GM18505 (cell line): ENCODE measurements around the gene TCAF1.
"Not testable (repeated sequence)": the region's sequence is repeated elsewhere in the genome, so short reads cannot be mapped to it uniquely, and the experiment has no call there.

Experiments used
- ATAC-seq: cut with Tn5 transposase; IDR thresholded peaks from one replicate; pipeline ENCODE4 v1.9.1; 2021; ENCODE audit not compliant: unreplicated experiment
- POLR2A ChIP-seq: IDR thresholded peaks from 4 replicates; pipeline ENCODE4 v1.6.1; 2011; ENCODE audit warnings: borderline replicate concordance; ENCODE audit not compliant: insufficient read depth, insufficient read length; ENCODE audit errors: extremely low read depth

Gene TCAF1

DNA sequence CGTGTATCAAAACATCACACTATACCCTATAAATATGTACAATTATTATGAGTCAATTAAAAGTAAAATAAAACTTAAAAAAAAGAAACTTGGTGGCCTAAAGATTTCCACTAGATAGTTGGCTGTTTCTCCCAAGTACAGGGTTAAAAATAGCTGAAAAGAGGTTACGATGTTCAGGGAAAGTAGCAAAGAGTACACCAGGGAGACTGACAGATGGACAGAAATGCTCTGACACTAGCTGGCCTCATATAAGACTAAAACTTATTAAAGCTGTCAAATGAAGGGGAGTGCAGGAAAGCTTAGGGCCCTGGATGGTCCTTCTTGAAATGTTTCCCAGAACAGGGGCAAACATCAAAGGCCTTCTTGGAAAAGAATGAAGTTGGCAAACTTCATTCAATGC lies 51.3 kb downstream of the TCAF1 start:
- TF ChIP-seq POLR2A: no peak

DNA sequence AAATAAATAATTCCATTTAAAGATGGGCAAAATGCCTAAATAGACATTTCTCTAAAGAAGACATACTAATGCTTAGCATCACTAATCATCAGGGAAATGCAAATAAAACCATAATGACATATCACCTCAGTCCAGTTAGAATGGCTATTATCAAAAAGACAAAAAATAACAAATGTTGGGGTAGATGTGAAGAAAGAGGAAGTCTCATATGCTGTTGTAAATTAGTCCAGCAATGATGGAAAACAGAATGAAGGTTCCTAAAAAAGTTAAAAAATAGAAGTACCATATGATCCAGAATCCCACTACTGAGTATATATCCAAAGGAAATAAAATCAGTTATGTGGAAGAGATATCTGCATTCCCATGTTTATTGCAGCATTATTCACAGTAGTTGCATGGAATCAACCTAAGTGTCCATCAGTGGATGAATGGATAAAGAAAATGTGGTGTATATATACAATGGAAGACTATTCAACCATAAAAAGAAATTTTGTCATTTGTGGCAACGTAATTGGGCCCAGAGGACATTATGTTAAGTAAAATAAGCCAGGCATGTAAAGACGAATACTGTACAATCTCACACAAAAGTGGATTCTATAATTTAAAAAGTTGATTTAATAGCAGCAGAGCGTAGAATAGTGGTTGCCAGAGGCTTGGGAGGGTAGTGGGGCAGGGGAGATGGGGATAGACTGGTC lies 52.0 kb downstream of the TCAF1 start:
- TF ChIP-seq POLR2A: no peak
- no peak for ATAC-seq

More for the DNA sequence above, 51.3 kb downstream of the TCAF1 start:
- no peak for ATAC-seq

DNA sequence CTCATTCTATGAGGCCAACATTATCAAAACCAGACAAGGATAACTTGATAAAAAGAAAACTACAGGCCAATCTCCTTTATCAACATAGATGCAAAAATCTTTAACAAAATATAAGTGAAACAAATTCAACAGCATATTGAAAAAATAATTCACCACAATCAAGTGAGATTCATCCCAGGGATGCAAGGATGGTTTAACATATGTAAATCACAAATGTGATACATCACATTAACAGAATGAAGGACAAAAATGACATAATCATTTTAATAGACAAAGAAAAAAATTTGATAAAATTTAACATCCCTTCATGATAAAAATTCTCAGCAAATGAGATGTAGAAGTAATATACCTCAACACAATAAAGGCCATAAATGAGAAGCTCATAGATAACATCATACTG lies 53.8 kb downstream of the TCAF1 start:
- no peak for ATAC-seq
- TF ChIP-seq POLR2A: no peak

- no peak for ATAC-seq
Observed at GRCh38 chr7:143846692-143847091, 55.3 kb downstream of the TCAF1 start.

GRCh38 chr7:143841696-143842095 lies 60.3 kb downstream of the TCAF1 start:
- ATAC-seq: not testable (repeated sequence)

More at GRCh38 chr7:143846692-143847091, 55.3 kb downstream of the TCAF1 start:
- no peak for TF ChIP-seq POLR2A

- ATAC-seq: not testable (repeated sequence)
Observed at GRCh38 chr7:143840062-143840461, 61.9 kb downstream of the TCAF1 start.

GRCh38 chr7:143837223-143837622 lies 64.8 kb downstream of the TCAF1 start:
- ATAC-seq: peak; percentile 65

- ATAC-seq: peak; percentile 78
Observed at GRCh38 chr7:143836622-143837021, 65.4 kb downstream of the TCAF1 start.

DNA sequence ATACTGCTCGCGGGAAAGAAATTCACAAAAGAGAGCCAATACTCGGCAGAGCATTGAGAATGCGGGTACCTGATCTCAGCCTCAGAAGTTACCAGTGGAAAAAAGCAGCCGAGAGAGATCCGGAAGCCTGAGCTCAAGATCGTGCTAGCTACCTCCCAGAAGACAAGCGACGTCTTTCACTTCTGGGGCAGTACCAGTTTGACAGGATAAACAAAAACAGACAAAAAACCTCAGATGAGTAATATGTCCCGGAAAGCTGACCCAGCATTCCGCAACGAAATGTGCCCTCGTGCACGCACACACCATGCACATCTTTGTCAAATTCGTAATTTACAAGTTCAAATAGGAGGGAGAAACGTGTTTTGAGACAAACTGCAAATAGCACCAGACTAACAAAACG lies 65.9 kb downstream of the TCAF1 start:
- peak; percentile 27 for ATAC-seq

- ATAC-seq: not testable (repeated sequence)
Observed at GRCh38 chr7:143826578-143826977, 75.4 kb downstream of the TCAF1 start.

- ATAC-seq: not testable (repeated sequence)
Observed at GRCh38 chr7:143824295-143825135, 77.5 kb downstream of the TCAF1 start.

- ATAC-seq: not testable (repeated sequence)
Observed at GRCh38 chr7:143823634-143824294, 78.2 kb downstream of the TCAF1 start.

DNA sequence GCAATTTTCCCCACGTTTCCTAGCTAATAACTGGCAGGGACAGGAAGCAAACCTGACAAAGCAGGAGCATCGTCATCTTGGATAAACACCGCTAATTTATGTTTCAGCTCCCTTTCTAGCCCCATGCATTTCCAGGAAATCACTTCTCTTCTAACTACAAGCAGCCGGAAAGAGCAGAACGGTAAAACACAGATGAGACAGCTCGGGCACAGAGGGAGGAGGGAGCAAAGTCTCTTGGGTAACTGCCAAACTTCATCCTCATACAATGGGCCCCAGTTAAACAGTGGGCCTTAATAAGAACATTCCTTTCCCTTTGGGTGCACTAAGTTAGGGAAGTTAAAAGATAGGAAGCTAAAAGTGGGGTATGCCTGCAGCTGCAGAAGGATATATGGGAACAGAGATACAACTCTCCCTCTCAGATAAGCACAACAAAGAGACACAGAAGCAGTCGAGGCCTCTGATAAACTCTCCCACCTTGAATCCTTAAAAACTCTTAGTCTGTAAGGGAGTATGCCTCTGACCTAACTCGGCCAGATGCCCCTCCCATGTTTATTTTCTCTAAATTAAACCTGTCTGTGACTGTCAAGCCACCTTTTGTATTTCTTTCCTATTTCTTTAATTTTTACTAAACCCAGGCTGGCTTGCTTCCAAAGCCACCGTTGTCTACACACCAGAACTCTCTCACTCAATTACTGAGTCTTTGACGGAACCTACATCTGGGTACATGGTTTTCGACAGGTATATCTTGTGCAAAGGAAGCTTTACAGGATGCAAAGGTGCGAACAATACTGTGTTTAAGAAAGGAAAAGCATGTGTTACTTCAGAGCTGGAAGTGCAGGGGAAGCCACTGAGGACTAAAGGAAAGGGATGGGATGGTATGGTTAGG lies 80.3 kb downstream of the TCAF1 start:
- ATAC-seq: not testable (repeated sequence)

DNA sequence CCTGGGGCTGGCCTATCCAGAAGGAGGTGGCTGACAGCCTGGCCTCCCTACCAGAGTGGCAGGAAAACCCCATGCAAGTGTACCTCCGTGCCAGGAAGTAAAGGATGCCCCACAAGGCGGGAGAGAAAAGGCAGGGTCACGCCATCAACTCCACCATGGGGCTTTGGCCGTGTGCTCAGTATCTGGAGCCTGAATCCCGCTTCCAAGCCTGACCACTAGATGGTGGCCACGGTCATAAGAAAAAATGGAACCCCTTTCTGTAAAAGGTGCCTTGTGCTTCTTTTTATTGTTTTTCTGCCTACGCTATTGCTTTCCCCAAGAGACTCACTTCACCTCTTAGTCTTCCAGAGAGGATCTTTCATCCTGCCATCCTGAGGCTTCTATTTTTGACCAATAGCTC lies 84.1 kb downstream of the TCAF1 start:
- not testable (repeated sequence) for ATAC-seq

GRCh38 chr7:143816471-143817133 lies 85.4 kb downstream of the TCAF1 start:
- ATAC-seq: not testable (repeated sequence)

- not testable (repeated sequence) for ATAC-seq
Observed at GRCh38 chr7:143810639-143811038, 91.3 kb downstream of the TCAF1 start.

GRCh38 chr7:143806664-143807071 lies 95.3 kb downstream of the TCAF1 start:
- not testable (repeated sequence) for ATAC-seq
